Nucleus accumbens (tissue), 56 donors: ENCODE data around the gene CNOT2.

Experiments
- DNase-seq, 56 donors: peaks; one replicate each; lab custom pipeline; 2025; lab: John Stamatoyannopoulos, UW

The CNOT2 gene

GRCh38 chr12:70251226-70251625 lies 8.0 kb downstream of the CNOT2 start:
- no peak for DNase-seq

DNA sequence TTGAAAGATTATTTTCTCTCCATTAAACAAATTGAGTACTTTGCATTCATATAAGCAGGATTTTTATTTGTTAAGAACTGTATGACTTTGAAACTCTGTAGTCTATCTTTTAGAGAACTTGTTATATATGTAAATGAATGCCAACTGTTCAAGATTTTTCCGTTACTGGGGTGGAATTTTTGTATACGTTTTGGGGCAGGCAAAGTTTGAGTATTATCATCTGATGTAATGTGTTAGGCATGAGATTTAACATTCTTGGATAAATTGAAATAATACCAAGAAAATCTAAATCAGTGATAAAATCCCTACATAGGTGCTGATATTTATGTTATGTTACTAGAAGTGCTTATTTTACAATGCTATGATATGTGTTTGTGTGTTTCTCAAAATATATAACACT lies 8.4 kb downstream of the CNOT2 start:
- DNase-seq = no peak

GRCh38 chr12:70252832-70253231 lies 9.6 kb downstream of the CNOT2 start:
- no peak for DNase-seq

DNA sequence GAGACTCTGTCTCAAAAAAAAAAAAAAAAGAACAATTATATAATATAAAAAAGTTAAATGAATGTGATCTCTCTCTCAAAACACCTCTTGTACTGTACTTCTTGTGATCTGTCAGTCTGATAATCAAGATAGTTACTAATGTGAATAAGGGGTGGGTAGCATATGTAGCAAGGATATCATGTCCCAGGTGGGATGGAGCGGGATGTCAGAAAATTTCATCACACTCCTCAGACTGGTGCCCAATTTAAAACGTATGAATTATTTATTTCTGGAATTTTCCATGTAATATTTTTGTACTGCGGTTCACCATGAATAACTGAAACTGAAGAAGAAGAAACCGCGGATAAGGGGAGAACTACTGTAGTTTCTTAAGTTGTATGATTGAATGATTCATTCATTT lies 11.0 kb downstream of the CNOT2 start:
- DNase-seq = peak in 1 of 56 donors; percentile 2

GRCh38 chr12:70254846-70255245 lies 11.6 kb downstream of the CNOT2 start:
- no peak for DNase-seq

DNA sequence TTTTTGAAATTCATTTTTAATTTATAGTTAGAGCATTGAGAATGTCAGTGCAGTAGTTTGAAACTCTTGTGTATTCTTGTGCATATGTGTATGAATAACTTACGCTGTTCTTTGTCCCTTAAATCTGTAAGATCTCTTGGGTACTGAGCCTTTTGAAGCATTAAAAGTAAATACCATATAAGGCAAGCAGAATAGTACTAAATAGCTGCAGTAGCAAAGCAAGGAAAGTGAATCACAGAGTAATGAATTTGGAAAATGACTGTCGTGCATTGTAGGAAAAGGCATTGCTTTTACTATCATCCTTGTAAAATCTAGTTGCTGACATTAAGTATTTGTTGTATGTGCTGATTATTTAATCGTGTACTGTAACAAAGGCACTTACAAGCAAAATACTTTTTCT lies 12.1 kb downstream of the CNOT2 start:
- DNase-seq = no peak

DNA sequence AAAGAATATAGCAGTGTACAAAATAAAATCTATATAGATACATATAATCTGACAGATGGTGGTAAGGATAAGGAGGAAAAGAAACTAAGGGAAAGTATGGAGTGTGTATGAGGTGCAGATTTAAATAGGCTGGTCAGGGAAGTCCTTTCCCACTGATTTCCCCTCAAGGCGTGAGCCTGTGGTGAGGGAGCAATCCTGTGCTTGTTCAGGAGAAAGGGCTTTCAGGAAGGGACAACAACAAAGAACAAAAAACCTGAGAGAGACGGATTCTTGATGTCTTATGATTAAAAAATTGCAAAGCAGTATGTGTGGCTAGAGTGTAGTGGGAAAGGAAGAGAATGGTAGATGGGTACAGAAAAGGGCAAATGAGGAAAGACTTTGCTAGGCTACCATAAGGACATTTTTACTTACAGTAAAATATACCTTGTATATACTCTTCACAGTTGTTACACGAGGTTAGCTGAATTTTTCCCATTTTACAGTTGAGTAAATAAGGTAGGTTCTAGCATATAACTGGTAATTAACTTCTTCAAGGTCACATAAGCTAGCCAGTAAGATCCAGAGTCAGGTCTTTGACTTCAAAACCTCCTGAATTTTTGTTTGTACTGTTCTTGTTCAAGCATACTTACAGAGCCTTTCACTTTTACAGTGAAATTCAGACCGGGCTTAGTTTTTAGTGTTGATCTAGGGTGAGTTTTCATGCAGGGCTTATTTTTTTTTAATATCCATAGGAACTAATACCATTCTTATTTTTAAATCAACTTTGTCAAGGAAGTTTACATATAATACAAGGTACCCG lies 15.6 kb downstream of the CNOT2 start:
- no peak for DNase-seq

GRCh38 chr12:70260646-70261045 lies 17.4 kb downstream of the CNOT2 start:
- no peak for DNase-seq

DNA sequence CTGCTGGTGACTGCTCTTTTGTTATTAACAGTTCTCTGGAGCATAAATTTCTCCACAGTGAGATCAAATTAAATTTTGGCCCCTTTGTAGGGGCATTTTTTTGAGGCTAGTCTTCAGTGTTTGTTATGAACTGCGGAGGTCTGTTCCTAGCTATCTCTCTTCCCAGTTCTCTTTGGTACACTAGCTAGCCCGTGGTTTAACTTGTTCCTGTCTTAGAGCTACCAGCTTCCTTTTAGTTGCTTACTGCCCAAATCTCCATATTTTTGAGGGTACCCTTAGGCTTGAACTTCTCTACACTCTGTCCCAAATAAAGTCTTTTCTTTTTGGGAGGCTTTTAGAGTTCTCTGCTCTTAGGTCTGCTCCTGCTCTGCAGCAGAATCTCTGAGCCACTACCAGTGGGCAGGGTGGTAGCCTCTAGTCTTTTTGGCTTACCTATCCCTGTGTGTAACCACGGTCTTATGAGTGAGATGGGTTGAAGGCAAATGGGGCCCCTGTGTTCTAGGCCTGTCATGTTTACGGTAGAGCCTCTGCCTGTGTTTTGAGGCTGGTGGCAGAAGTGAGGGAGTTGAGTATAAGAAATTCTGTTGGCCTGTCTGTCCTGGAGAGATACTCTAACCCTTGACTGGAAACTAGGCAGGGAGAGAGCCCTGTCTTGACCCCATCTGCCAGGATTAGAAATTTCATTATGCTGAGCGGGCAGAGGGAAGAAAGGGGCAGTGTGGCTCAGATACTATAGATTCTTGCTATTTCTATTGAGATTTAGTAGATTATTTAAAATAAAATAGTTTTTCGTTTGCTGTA lies 21.0 kb downstream of the CNOT2 start:
- DNase-seq = no peak

DNA sequence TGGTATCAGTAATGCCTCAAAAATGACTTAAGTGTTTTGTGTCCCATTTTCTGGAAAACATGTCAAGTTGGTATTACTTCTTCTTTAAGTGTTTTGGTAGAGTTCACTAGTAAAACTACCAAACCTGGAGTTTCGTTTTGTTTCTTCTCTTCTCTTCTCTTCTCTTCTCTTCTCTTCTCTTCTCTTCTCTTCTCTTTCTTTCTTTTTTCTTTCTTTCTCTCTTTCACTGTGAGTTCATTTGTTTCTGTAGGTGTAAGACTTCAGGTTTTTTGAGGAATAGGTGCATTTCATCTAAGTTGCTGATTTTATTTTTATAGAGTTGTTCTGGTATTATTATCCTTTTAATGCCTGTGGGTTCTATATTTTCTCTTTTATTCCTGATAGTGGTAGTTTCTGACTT lies 21.9 kb downstream of the CNOT2 start:
- no peak for DNase-seq

GRCh38 chr12:70267550-70267949 lies 24.3 kb downstream of the CNOT2 start:
- no peak for DNase-seq

DNA sequence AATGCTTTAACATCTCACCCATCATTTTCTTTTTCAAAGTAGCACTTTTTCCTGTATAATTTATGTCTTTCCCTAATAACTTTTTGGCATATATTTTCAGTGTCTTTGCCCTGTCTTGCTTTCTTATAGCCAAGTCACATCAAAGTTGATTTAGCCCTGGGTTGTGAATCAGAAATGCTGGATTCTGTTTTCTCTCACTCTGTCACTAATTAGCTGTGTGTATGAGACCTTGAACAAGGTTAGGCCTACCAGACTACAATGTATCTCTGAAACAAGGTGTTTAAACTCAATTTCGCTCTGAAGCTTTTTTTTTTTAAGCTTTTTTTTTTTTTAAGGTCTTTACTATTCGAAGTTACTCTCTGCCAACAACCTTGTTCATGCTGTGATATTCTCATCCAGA lies 25.7 kb downstream of the CNOT2 start:
- DNase-seq = no peak

DNA sequence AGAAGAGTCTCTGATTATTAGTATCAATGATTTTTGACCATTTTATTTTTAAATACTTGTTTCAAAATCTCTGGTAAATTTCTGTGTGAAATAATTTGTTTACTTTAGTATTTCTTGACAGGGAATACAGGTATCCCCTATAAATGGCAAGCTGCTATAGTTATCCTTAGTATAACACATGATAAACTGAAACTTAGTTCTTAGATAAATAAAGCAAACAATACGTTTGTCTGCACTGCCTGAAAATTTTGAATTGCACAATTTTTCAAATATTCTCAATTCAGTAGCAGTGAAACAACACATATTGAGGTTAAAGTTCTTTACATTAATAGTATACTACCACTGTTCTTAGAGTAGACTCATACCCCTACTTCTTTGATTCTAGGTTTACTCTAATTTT lies 26.9 kb downstream of the CNOT2 start:
- no peak for DNase-seq

GRCh38 chr12:70271025-70271424 lies 27.8 kb downstream of the CNOT2 start:
- DNase-seq = no peak

- DNase-seq = no peak
These were observed 29.3 kb downstream of the CNOT2 start for GRCh38 chr12:70272510-70272909.

- no peak for DNase-seq
These were observed 31.8 kb downstream of the CNOT2 start for GRCh38 chr12:70275045-70275444.

- no peak for DNase-seq
These were observed 34.7 kb downstream of the CNOT2 start for GRCh38 chr12:70277973-70278372.

DNA sequence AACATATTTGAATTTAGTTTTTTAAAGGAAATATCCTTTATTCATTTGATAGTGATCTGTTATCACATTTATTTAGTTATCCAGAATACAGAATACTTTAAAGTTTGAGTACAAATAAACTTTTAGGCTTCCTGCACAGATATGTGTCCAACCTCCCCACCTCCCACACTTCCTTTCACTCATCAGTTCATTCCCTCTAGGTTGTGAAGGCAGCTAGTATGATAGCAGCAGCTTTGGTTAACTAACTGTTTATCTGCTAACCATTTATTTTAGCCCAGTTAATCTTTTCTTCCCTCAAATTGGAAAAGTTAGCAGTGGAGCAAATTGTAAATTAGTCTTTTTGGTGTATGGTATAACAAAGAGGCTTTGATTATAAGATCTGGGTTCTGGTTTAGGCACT lies 35.7 kb downstream of the CNOT2 start:
- DNase-seq = no peak

DNA sequence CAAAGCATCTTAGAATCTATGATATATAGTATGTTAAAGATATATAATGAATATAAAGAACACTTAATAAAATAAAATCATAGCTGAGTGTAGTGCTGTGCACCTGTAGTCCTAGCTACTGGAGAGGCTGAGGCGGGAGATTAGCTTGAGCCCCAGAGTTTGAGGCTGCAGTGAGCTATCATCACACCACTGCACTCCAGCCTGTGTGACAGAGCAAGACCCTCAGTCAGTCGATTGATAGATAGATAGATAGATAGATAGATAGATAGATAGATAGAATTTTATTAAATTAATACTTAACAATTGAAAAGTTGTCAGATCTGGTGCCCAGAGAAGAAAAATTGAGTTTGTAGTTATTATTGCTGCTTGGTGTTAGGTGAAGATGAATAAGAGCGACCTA lies 40.0 kb downstream of the CNOT2 start:
- no peak for DNase-seq

DNA sequence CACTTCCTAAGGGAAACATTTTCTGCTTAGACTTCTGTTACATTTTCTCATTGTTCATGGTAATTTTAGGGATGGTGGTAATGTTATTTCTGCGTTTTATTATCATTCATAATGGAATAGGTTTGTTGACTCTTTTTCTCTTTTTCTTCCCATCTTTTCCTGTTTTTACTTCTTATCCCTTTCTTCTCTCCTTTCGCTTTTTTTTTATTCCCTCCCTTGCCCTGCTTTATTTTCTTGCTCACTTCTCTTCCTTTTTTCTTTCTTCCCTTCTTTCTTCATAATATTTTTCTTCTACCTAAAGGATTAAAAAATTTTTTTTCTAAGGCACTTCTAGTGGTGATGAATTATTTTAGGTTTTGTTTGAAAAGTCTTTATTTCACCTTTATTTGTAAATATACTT lies 45.6 kb downstream of the CNOT2 start:
- DNase-seq = no peak

DNA sequence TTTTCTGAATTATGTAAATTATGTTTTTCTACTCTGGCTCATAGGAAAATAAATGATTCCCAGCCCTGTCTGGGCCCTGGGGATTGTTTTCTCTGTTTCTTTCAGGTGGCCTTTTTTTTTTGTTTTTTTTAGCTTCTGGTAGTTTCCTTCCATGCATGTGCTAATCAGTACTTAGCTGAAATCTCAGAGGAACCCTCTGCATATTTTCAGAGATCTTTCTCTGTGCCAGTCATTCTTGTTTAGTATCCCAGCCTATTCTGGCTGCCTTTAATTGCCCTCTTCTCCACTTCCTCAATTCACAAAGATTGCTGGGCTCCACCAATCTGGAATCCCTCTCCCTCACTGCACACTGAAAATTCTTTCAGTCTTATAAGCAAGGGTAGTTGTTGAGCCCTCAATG lies 46.9 kb downstream of the CNOT2 start:
- DNase-seq = no peak
